Spleen (tissue), 7 donors: ENCODE data around the gene SAE1.
"Not testable (repeated sequence)": the region's sequence is repeated elsewhere in the genome, so short reads cannot be mapped to it uniquely, and the experiment has no call there.

Experiments used
- CTCF ChIP-seq, 11 experiments: fragments of 200-600 bp in 7 of 11; fragments of 450-650 bp in 4 of 11; sonication (generic) in 4 of 11; IDR thresholded peaks in 8 of 11; conservative IDR thresholded peaks in 3 of 11; 1 replicate in 7 of 11; 2 replicates in 4 of 11; pipeline versions ENCODE4 v1.4.0 to v1.8.0; 2016 to 2021; ENCODE audit warnings: antibody characterized with exemption in 11 of 11, inconsistent platforms in 4 of 11, mild to moderate bottlenecking in 1 of 11
- POLR2A ChIP-seq, 3 donors: fragments of 450-650 bp; IDR thresholded peaks; one replicate each; pipeline ENCODE4 v1.5.1; 2017; ENCODE audit warnings: antibody characterized with exemption in 3 of 3, mild to moderate bottlenecking in 1 of 3
- POLR2AphosphoS5 ChIP-seq, 3 donors: sonication (generic); formaldehyde crosslinking; IDR thresholded peaks; one replicate each; pipeline ENCODE4 v1.5.1; 2017; ENCODE audit warnings: antibody characterized with exemption in 3 of 3
- donor health status: DM: no; HTN: no; CAD: no; lungs with moderate emphysema.
- donor health status: DM: no; HTN: no; CAD: no.
- donor health status: DM: no; HTN: no; CAD: no.

DNA sequence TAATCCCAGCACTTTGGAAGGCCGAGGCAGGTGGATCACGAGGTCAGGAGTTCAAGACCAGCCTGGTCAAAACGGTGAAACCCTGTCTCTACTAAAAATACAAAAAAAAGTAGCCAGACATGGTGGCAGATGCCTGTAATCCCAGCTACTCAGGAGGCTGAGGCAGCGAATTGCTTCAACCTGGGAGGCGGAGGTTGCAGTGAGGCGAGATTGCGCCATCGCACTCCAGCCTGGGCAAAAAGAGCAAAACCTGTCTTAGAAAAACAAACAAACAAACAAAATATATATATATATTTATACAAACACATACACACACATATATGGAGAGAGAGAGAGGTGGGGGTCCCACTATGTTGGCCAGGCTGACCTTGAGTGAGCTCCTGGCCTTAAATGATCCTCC, 122.4 kb downstream of the SAE1 start:
- not testable (repeated sequence) for TF ChIP-seq CTCF (IDR thresholded peaks at IDR 0.05 in 8 of 11, conservative IDR thresholded peaks at IDR 0.05 in 3 of 11); POLR2A (IDR thresholded peaks at IDR 0.05); POLR2AphosphoS5 (IDR thresholded peaks at IDR 0.05)
